Cerebellar nuclear complex (tissue), 1 donor: ENCODE data around the gene PTK7.

Experiments used
- DNase-seq, 2 experiments: peaks; one replicate each; lab custom pipeline; 2025; lab: John Stamatoyannopoulos, UW

PTK7 gene

GRCh38 chr6:43146709-43147688 lies 70.9 kb downstream of the PTK7 start:
- DNase-seq = no peak

- DNase-seq = no peak
Measured at GRCh38 chr6:43147691-43148477, 71.8 kb downstream of the PTK7 start.

GRCh38 chr6:43149265-43149664 lies 73.2 kb downstream of the PTK7 start:
- DNase-seq = no peak

- DNase-seq = peak in 1 of 2 experiments; percentile 40
Measured at GRCh38 chr6:43150051-43150751, 74.1 kb downstream of the PTK7 start.

DNA sequence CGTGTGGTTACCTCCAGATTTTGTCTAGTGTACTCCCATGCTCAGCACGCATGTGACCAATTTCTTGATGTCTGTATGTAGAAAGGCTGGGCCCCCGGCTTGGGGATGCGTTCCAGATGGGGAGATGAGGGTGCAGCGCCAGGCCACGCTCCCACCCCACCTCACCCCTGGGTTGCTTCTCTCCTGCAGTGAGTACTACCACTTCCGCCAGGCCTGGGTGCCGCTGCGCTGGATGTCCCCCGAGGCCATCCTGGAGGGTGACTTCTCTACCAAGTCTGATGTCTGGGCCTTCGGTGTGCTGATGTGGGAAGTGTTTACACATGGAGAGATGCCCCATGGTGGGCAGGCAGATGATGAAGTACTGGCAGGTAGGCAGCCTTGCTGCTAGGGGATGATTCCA lies 83.5 kb downstream of the PTK7 start:
- no peak for DNase-seq

DNA sequence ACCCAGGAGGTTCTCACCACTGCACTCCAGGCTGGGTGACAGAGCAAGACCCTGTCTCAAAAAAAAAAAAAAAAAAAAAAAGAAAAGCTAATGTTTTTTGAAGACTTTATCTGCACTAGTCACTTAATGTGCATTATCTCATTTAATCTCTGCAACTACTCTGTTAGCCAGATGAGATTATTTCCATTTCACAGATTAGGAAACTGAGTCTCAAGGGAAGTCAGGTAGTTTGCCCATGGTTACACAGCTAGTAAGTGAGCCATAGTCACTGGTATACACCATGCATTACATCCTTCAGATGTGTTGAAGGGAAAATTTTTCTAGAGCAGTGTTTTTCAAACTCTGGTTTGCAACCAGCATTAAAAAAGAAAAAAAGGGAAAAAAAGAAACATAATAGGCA lies 87.8 kb downstream of the PTK7 start:
- DNase-seq = no peak

DNA sequence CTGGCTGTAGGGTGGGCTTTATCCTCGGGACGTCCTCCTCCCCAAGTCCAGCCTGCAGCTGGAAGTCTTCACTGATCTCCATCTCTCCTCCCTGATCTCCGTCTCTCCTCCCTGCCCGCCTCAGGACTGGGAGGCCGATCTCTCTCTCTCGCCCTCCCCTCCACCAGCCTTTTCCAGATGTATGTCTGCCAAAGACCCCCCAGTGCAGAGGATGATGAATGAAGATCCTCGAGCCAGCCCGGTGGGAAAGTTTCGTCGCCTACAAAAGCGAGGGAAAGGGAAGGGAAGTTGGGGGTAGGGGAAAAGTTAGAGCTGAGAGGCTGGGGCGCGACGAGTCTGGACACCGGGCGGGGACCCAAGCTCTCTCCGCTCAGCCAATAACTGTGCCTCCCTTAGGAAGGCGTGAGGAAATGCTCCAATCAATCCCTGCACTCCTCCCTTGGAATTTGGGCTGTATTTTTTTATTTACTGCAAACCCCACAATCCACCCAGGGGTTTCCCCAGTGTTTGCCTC lies 94.4 kb downstream of the PTK7 start:
- no peak for DNase-seq

- peak; percentile 97 for DNase-seq
Measured at GRCh38 chr6:43170931-43171706, 95.0 kb downstream of the PTK7 start, which contains the start of gene SRF. SRF (plus strand) TSS chr6:43171269; CDS start chr6:43171657, 388 bp downstream.

- DNase-seq = no peak
Measured at GRCh38 chr6:43171707-43172103, 95.6 kb downstream of the PTK7 start.

DNA sequence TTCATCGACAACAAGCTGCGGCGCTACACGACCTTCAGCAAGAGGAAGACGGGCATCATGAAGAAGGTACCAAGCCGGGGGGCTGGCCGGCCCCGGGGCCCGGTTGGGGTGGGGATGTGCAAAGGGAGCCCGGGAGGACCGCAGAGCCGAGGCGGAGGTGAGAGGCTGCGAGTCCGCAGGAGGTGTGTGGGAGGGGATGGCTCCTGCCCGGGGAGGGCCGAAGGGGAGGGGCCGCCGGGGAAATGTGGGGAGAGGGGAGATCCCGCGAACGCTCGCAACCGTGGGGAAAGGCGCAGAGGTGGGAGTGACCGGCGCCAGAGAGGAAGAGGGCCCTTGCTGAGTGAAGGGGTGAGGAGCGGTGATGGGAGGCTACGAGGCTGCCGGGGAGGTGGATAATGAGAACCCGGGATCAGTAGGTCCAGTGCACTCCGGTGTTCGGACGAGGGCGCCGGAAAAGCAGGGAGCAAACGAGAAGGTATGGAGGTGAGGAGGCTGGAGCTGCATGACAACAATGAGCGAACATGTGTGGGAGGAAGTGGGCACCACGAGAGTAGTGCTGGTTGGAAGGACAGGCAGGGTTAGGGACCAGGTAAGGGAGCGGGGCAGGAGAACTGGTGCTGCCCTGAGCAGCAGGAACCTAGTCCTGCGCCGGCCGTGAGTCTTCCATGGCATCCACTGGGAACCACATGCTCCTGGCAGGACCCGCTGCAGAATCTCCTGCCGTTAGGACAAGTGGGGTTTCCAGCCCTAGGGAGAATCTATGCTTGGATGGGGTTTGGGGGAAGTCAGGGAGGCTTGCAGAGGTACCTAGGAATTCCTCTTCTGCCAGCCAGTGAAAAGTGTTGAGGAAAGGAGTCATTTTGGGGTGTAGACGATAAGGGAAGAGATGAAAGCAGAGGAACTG lies 96.2 kb downstream of the PTK7 start:
- no peak for DNase-seq

DNA sequence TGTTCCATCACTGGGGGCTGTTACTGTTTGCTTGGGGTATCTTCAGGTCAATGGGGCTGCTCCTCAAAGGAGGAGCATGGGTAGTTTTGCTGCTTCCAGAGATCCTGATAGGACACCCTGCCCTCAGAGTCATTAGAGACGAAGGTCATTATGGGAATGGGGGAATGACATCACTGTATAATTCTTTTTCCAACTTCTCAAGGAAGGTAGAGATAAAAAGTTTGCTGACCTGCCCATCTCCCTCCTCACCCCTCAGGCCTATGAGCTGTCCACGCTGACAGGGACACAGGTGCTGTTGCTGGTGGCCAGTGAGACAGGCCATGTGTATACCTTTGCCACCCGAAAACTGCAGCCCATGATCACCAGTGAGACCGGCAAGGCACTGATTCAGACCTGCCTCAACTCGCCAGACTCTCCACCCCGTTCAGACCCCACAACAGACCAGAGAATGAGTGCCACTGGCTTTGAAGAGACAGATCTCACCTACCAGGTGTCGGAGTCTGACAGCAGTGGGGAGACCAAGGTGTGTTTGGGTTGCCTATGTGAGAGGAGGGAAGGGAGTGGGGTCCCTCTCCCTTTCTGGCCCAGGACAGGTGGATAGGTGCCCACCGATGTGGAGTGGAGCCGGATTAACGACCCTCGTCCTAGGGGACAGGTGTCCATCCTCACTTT lies 97.6 kb downstream of the PTK7 start:
- no peak for DNase-seq

GRCh38 chr6:43174263-43175112 lies 98.4 kb downstream of the PTK7 start:
- peak; percentile 93 to 96 for DNase-seq

- DNase-seq = no peak
Measured at GRCh38 chr6:43175676-43176422, 99.7 kb downstream of the PTK7 start.

- DNase-seq = no peak
Measured at GRCh38 chr6:43176423-43176786, 100.3 kb downstream of the PTK7 start.

DNA sequence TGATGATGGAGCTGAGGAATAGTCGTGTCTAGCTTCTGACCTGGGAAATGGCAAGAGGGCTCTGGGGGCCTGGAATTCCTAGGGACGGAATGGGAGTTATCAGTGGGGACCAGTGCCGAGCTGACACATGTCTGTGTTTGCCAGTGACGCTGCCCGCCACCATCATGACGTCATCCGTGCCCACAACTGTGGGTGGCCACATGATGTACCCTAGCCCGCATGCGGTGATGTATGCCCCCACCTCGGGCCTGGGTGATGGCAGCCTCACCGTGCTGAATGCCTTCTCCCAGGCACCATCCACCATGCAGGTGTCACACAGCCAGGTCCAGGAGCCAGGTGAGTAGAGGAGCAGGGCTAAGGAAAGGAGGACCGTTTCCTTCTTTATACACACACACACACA lies 102.0 kb downstream of the PTK7 start:
- no peak for DNase-seq

DNA sequence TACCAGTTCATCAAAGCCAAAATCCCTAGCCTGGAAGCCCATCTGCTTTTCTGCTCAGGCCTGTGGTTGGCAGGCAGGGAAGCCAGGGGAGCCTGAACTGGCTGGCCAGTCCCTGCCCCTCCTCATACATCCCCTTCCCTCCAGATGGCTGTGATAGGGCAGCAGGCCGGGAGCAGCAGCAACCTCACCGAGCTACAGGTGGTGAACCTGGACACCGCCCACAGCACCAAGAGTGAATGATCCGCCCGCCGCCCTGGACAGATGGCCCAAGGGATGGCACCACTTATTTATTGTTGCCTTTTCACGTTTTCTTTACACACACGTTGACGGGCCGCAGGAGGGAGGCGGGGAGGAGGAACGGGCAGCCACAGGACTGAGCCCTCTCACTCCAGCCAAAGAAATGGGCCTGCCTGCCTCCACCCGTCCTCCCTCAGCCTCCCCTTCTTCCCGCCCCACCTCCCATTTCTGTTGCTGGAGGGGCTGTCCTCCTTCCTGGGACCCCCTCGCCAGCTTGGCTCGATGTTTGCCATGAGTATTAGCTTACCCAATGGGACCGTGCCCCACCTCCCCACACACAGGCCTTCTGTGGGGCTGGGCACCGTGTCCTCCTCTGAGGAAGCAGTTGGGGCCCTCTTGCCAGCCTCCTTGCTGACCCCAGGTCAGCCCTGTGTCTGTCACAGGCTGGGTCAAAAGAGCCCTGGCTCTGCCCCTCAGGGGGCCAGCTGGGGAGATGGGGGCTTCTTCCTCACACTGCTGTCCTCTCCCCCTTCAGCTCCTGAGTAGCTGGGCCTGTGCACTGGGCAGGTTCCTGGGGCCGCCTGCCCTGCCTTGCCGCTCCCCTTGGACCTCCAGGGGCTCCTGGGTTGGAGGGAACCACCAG lies 103.1 kb downstream of the PTK7 start:
- no peak for DNase-seq

DNA sequence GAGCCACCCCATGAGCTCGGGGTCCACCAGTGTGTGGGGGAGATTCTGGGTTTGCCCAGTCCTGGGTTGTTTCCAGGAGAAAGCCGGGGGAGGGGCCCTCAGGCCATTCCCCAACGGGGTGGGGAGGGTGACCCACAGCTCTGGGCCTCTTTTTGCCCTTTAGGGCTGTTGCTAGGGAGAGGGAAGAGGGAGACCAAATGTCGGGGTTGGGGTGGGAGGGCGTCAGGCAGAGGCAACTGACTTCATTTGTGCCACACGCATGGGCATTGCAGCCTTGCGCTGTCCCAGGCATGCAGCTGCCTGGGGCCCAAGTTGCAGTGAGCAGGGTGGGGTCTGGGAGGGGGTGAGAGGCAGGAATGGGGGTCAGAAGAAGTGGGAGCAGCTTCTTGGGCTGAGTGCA lies 103.9 kb downstream of the PTK7 start:
- no peak for DNase-seq
